Gastroesophageal sphincter (tissue), 3 donors: Measurements from ENCODE around the gene HES4.

Experiments used
- CTCF ChIP-seq, 4 experiments: fragments of 200-600 bp in 2 of 4; fragments of 450-650 bp in 2 of 4; sonication (generic) in 1 of 4; IDR thresholded peaks; one replicate each; pipeline ENCODE4 v1.5.1; 2017 to 2019; ENCODE audit warnings: antibody characterized with exemption in 4 of 4, mild to moderate bottlenecking in 2 of 4, moderate library complexity in 2 of 4
- POLR2A ChIP-seq, 2 donors: fragments of 450-650 bp; IDR thresholded peaks; one replicate each; pipeline ENCODE4 v1.6.1; 2017; ENCODE audit warnings: antibody characterized with exemption in 2 of 2, mild to moderate bottlenecking in 2 of 2, moderate library complexity in 1 of 2

DNA sequence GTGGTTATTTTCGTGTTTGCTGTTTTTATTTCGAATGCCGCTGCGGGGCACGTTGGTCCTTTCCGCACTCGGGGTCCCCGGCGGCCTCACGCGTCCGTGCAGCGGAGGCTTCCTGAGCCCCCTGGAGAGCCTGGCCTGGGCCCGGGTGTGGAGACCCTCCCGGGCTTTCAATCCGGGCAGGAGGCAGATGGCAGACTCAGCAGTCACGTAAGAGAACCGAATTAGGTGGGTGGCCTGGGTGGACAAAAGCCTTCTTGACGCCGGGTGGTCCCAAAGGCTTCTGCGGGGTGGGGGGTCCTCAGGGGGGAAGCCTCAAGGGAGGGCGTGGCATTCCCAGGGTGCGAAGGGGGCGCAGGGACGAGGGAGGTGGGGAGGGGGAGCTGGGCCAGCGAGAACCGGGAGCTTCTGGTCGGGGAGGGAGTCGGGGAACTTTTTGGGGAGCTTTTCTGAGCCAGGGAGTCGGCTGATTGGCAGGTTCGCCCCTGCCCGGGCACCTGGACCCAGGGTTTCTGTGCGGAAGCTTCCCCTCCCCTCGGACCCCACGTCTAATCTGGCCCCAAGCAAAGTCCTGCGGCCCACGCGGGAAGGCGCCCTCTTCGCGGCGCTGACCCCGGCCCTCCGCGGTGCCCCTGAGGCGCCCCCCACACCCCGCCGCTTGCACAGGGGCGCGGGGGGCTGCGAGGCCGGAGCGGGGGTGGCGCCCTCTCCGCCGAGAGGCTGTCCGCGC lies 1.3 kb upstream of the HES4 start:
- TF ChIP-seq CTCF (IDR thresholded peaks at IDR 0.05) (no peak), POLR2A (IDR thresholded peaks at IDR 0.05) (no peak)
